Mesendoderm (in vitro differentiated cells): Measurements from ENCODE around the gene GARIN5B.

Experiments
- DNase-seq: peaks from one replicate; pipeline ENCODE4 v3.0.0; 2013
- H2AK5ac ChIP-seq: 2 replicates; pipeline ENCODE4 v1.6.1; 2013; ENCODE audit warnings: low read length, inconsistent platforms
- H2BK120ac ChIP-seq: 2 replicates; pipeline ENCODE4 v1.6.1; 2013; ENCODE audit warnings: low read depth, mild to moderate bottlenecking, low read length, moderate library complexity, mixed read lengths
- H2BK15ac ChIP-seq: replicated peaks from 2 replicates; pipeline ENCODE4 v1.6.1; 2013; ENCODE audit warnings: low read depth, mild to moderate bottlenecking, moderate library complexity
- H2BK5ac ChIP-seq: 2 replicates; pipeline ENCODE4 v1.6.1; 2013; ENCODE audit warnings: low read length, inconsistent platforms
- H3K18ac ChIP-seq: 2 replicates; pipeline ENCODE4 v1.6.1; 2013; ENCODE audit warnings: mild to moderate bottlenecking, low read length, mixed read lengths
- H3K23ac ChIP-seq: one replicate; pipeline ENCODE4 v1.6.1; 2013; ENCODE audit warnings: low read length
- H3K27ac ChIP-seq: 2 replicates; pipeline ENCODE4 v1.5.1; 2013; ENCODE audit warnings: low read depth, mild to moderate bottlenecking, inconsistent platforms, low read length, moderate library complexity
- H3K27me3 ChIP-seq: 2 replicates; pipeline ENCODE4 v1.6.1; 2013; ENCODE audit warnings: low read length, control low read depth, mild to moderate bottlenecking, inconsistent platforms; ENCODE audit not compliant: insufficient read depth, poor library complexity
- H3K36me3 ChIP-seq: 2 replicates; pipeline ENCODE4 v1.6.1; 2013; ENCODE audit warnings: low read length, inconsistent platforms; ENCODE audit not compliant: control insufficient read depth, insufficient read depth
- H3K4ac ChIP-seq: one replicate; pipeline ENCODE4 v1.6.1; 2013; ENCODE audit warnings: low read depth, mild to moderate bottlenecking, low read length, moderate library complexity
- H3K4me1 ChIP-seq: 2 replicates; pipeline ENCODE4 v1.6.1; 2013; ENCODE audit warnings: low read depth, low read length, inconsistent platforms; ENCODE audit not compliant: control insufficient read depth
- H3K4me2 ChIP-seq: 2 replicates; pipeline ENCODE4 v1.6.1; 2013; ENCODE audit warnings: low read length
- H3K4me3 ChIP-seq: 2 replicates; pipeline ENCODE4 v1.5.1; 2013; ENCODE audit warnings: mild to moderate bottlenecking, low read length
- H3K56ac ChIP-seq: one replicate; pipeline ENCODE4 v1.6.1; 2013; ENCODE audit warnings: low read length
- H3K79me1 ChIP-seq: 2 replicates; pipeline ENCODE4 v1.6.1; 2013; ENCODE audit warnings: low read length, inconsistent platforms
- H3K79me2 ChIP-seq: 2 replicates; pipeline ENCODE4 v1.6.1; 2013; ENCODE audit warnings: mild to moderate bottlenecking, low read length; ENCODE audit not compliant: control insufficient read depth, insufficient read depth
- H3K9ac ChIP-seq: 2 replicates; pipeline ENCODE4 v1.6.1; 2013; ENCODE audit warnings: low read length, inconsistent platforms
- H4K5ac ChIP-seq: one replicate; pipeline ENCODE4 v1.6.1; 2013; ENCODE audit warnings: low read length
- H4K8ac ChIP-seq: one replicate; pipeline ENCODE4 v1.6.1; 2013; ENCODE audit warnings: low read depth, mild to moderate bottlenecking, control low read depth, low read length, moderate library complexity
- WGBS: extraction: QIAGEN DNeasy Blood & Tissue Kit; methylation state at CpG from one replicate; pipeline ENCODE4 v1.1.7; 2013; ENCODE audit warnings: low lambda C conversion rate, missing lambda C conversion rate; ENCODE audit not compliant: insufficient coverage; ENCODE audit errors: extremely low coverage; 5-methylcytosine and 5-hydroxymethylcytosine counted together

GARIN5B gene

DNA sequence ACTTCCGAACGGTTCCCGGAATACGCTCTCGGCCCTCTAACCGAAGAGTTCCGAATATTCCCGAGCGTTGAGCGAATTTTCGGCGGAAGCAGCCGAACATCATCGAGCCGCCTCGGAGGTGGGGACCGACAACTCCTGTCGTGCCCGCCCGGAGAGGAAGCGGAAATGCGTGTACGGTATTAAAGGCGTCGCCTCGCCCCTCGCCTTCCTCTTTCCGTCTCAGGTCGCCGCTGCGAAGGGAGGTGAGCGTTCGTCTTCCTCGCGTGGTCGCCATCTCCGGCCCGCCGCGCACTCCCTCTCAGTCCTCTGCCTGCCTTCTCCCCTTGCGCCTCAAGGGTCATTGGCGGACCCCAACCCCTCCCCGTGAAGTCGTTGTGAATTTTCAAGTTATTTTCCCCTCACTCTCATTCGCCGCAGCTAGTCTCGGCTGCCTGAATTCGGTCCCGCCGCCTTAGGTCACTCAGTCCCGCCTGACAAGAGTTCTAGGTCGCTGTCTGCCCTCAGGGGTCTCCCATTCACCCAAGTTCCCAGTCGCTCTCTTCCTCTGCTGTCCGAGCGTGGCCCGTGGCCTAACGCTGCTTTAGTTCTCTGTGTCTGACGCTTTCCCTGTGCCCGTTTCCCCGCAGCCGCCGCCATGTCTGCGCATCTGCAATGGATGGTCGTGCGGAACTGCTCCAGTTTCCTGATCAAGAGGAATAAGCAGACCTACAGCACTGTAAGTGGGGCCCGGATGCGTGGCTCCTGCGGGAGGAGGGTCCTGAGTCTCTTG is 22.8 kb upstream of the GARIN5B start, which contains the start of gene RPL28:
RPL28 (plus strand) TSS at position 209 of the 769 bp plus-strand sequence; CDS start at position 635, 426 bp downstream.
- Histone ChIP-seq H3K36me3 (peaks cover 21% of the 10 kb centered on the region), H3K9ac (peak within 1 kb of the TSS; percentile 100), H3K4me1 (peaks cover 13% of the 10 kb centered on the region), H3K79me2 (peaks cover 29% of the 10 kb centered on the region), H3K27ac (peak within 1 kb of the TSS; percentile 85), H3K79me1 (peaks cover 23% of the 10 kb centered on the region), H2BK5ac (peak within 1 kb of the TSS; percentile 97), H3K23ac (peak within 1 kb of the TSS; percentile 95), H3K4ac (peak within 1 kb of the TSS; percentile 21), H4K5ac (peak within 1 kb of the TSS; percentile 98), H2BK120ac (no peak within 1 kb of the TSS), H3K56ac (peak within 1 kb of the TSS; percentile 100), H3K18ac (peak within 1 kb of the TSS; percentile 46), H3K27me3 (no peaks in the 10 kb centered on the region), H2BK15ac (no peak within 1 kb of the TSS), H4K8ac (no peak within 1 kb of the TSS), H3K4me3 (peak within 1 kb of the TSS; percentile 100), H3K4me2 (peak within 1 kb of the TSS; percentile 98), H2AK5ac (peak within 1 kb of the TSS; percentile 95)
- DNase-seq, result peak; percentile 99
- no CpG with 5 or more reads among the region's 68 CpGs for WGBS

DNA sequence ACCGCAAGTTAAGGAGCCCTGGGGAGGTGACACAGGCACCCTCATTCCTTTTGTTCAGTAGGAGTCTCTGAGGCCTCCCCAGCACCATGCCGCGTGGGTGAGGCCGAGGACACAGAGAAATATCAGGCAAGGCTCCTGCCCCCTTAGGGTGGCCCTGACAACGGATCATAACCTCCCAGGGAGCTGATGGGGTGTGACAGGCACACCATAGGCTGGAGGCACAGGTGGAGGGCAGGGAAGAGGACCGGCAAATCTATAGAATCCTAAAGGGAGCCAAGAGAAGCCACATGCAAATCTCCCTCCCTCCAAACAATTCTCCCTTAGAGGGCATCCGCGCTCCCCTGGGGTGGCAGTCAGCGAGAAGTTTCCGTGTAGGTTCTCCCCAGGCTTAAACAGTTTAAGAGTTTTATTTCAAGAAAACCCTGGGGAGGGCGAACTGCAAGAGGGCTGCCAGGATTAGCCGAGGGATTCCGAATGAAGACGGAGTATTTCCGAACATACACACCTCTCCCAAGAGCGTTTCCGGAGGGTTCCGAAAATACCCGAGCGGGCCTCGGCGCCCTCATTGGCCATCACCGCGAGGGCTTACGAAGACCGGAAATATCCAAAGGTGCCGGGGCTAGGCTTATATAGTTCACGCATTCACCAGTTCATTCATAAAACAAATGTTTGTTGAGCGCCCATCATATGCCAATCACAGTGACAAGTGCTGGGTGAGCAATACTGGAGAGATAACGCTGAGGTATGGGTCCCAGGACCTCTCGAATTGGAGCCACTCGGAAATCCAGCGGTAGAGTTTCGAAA is 22.1 kb upstream of the GARIN5B start:
- Histone ChIP-seq H3K4me1 (peaks cover 13% of the 10 kb centered on the region), H3K36me3 (peaks cover 21% of the 10 kb centered on the region), H3K27ac (peak overlapping the region; percentile 85), H3K79me2 (peaks cover 29% of the 10 kb centered on the region), H3K23ac (peak overlapping the region; percentile 95), H4K5ac (peak overlapping the region; percentile 98), H3K9ac (peak overlapping the region; percentile 99), H2BK120ac (no peak overlapping the region), H3K4ac (no peak overlapping the region), H4K8ac (no peak overlapping the region), H3K18ac (peak overlapping the region; percentile 75), H3K4me3 (peak overlapping the region; percentile 73), H3K27me3 (no peaks in the 10 kb centered on the region), H2BK5ac (peak overlapping the region; percentile 97), H2AK5ac (no peak overlapping the region), H3K56ac (peak overlapping the region; percentile 100), H3K79me1 (peaks cover 23% of the 10 kb centered on the region), H2BK15ac (no peak overlapping the region), H3K4me2 (peak overlapping the region; percentile 98)
- peak; percentile 98 for DNase-seq
- no CpG with 5 or more reads among the region's 34 CpGs for WGBS

DNA sequence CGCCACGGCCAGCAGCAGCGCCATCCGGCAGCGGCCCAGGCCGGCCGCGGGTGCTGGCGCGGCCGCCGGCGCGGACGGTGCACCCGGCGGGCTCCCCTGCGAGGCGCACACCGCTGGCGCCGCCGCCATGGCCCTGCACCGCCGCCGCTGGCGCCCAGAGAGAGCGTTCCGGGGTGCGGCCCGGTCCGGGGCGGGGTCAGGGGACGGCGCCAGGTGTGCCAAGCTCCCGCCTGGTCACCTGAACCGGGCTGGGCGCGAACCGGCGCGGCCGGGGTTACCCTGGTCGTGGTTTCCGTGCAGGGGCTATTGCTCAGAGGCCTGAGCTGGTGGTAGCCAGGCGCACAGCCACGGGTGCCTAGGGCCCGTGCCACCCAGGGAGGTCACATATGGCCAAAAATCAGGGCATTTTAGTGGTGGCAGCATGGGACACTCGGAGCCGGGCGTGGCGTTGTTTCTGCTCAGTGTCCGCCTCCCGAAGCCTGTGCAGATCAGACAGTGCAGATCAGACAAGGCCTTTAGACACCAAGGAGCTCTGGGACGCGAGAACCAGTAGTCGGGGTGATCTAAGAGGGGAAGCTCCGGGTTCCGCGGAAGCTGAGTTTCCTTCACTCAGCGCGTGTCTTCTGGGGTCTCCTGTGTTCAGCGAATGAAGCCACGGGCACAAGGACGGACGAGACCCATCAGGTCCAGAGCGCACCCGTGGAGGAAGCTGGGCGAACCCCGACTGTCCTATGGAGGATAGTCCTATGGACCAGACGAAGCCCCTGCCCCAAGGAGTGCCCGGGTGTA is 21.3 kb upstream of the GARIN5B start, which contains the start of gene TMEM238:
TMEM238 (minus strand) TSS at position 162 of the 789 bp plus-strand sequence; CDS start at position 129, 33 bp downstream.
- peak within 1 kb of the TSS; percentile 66 for H3K23ac ChIP-seq
- peak within 1 kb of the TSS; percentile 89 for H3K56ac ChIP-seq
- no peak for DNase-seq
- H3K79me2 ChIP-seq, result peaks cover 29% of the 10 kb centered on the region
- no peak within 1 kb of the TSS for H4K8ac ChIP-seq
- peak within 1 kb of the TSS; percentile 41 for H3K4ac ChIP-seq
- peak within 1 kb of the TSS; percentile 55 for H2AK5ac ChIP-seq
- H2BK5ac ChIP-seq, result peak within 1 kb of the TSS; percentile 43
- no peak within 1 kb of the TSS for H2BK120ac ChIP-seq
- no CpG with 5 or more reads among the region's 72 CpGs for WGBS
- peaks cover 23% of the 10 kb centered on the region for H3K79me1 ChIP-seq
- H2BK15ac ChIP-seq, result no peak within 1 kb of the TSS
- H3K27ac ChIP-seq, result peak within 1 kb of the TSS; percentile 71
- H3K4me3 ChIP-seq, result peak within 1 kb of the TSS; percentile 42
- H3K27me3 ChIP-seq, result no peaks in the 10 kb centered on the region
- H3K4me1 ChIP-seq, result peaks cover 13% of the 10 kb centered on the region
- H4K5ac ChIP-seq, result no peak within 1 kb of the TSS
- H3K9ac ChIP-seq, result peak within 1 kb of the TSS; percentile 99
- H3K18ac ChIP-seq, result peak within 1 kb of the TSS; percentile 75
- peaks cover 19% of the 10 kb centered on the region for H3K36me3 ChIP-seq
- peak within 1 kb of the TSS; percentile 66 for H3K4me2 ChIP-seq

DNA sequence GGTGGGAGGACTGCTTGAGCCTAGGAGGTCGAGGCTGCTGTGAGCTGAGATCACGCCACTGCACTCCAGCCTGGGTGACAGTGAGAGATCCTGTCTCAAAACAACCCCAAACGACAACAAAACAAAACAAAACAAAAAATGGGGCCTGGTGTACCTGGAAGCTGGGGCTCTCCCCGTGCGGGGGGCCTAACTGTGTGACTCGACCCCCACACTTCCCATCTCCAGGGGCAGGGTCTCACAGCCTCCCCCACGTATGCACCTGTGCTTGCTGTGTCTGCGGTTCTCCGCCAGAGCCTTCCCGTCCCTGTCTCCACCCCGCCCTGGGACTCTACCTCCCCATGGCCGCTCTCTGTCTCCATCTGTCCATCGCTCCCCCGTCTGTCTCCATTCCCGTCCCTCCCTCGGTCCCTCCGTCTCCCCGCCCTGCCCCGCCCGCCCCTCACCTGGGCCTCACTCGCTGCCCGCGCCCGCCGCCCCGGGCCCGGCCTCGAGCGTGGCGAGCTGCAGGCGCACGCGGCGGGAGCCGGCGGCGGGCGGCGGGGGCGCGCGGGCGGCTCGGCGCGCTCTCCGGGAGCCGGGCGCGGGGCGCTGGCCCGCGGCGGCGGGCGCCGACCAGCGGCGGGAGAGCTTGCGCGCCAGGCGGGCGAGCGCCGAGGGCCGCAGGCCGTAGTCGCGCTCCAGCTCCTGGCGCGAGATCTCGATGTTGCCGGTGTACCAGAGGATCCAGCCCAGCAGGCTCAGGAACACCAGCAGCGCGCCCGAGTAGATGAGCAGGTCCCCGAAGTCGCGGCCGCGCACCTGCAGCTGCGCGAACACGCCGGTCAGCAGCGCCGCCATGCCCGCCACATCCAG is 20.4 kb upstream of the GARIN5B start:
- peaks cover 19% of the 10 kb centered on the region for H3K79me1 ChIP-seq
- no CpG with 5 or more reads among the region's 88 CpGs for WGBS
- peak overlapping the region; percentile 66 for H3K23ac ChIP-seq
- no peak overlapping the region for H4K8ac ChIP-seq
- peaks cover 13% of the 10 kb centered on the region for H3K4me1 ChIP-seq
- peaks cover 27% of the 10 kb centered on the region for H3K79me2 ChIP-seq
- peak overlapping the region; percentile 99 for H3K9ac ChIP-seq
- peak overlapping the region; percentile 43 for H3K27ac ChIP-seq
- H2BK5ac ChIP-seq, result no peak overlapping the region
- peaks cover 13% of the 10 kb centered on the region for H3K36me3 ChIP-seq
- H3K4ac ChIP-seq, result peak overlapping the region; percentile 41
- H3K18ac ChIP-seq, result peak overlapping the region; percentile 75
- peak overlapping the region; percentile 42 for H3K4me3 ChIP-seq
- peak overlapping the region; percentile 66 for H3K4me2 ChIP-seq
- peak overlapping the region; percentile 89 for H3K56ac ChIP-seq
- no peak overlapping the region for H2BK15ac ChIP-seq
- H3K27me3 ChIP-seq, result no peaks in the 10 kb centered on the region
- peak; percentile 78 for DNase-seq
- H2BK120ac ChIP-seq, result no peak overlapping the region
- no peak overlapping the region for H2AK5ac ChIP-seq
- no peak overlapping the region for H4K5ac ChIP-seq
